Fibroblast of gingiva (primary cell): Measurements from ENCODE around the gene PTPRR.
A peak's percentile ranks its signal among the peaks of the same experiment; 100 is the strongest.

ENCODE experiments used
- DNase-seq: peaks from one replicate; pipeline ENCODE4 v3.0.0-alpha.2; 2011; ENCODE audit warnings: low read depth

Gene PTPRR, protein sequence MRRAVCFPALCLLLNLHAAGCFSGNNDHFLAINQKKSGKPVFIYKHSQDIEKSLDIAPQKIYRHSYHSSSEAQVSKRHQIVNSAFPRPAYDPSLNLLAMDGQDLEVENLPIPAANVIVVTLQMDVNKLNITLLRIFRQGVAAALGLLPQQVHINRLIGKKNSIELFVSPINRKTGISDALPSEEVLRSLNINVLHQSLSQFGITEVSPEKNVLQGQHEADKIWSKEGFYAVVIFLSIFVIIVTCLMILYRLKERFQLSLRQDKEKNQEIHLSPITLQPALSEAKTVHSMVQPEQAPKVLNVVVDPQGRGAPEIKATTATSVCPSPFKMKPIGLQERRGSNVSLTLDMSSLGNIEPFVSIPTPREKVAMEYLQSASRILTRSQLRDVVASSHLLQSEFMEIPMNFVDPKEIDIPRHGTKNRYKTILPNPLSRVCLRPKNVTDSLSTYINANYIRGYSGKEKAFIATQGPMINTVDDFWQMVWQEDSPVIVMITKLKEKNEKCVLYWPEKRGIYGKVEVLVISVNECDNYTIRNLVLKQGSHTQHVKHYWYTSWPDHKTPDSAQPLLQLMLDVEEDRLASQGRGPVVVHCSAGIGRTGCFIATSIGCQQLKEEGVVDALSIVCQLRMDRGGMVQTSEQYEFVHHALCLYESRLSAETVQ

DNA sequence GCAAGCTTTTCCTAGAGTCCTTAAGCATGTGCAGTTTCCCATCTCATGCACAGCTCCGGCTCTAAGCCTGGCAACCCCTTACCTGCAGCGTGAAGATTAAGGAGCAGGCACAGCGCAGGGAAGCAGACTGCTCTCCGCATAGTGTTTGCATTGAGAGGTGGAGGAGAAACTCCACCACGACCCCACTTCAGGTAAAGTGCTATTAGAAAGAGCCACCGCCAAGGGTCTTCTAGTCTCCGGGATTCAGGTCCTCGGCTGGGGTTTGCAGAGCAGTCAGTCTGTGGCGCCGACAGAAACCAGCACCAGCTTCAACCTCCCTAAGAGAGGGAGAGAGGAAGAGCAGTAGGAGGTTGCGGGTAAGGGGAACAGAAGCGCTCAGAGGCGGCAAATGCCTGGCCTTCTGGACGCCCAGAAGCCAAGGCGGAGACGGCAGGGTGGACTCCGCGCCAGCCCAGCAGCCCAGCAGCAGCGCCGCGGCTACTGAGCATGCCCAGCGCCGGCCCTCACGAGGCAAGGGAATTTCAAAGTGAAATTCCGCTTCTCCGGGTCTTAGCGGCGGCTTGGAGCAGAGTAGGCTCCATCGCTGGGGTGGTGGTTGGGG is at the start of gene PTPRR:
TSS of gene PTPRR (minus strand) at position 488 of the 601 bp plus-strand sequence. CDS start at position 140, 348 bp downstream.
- no peak for DNase-seq

DNA sequence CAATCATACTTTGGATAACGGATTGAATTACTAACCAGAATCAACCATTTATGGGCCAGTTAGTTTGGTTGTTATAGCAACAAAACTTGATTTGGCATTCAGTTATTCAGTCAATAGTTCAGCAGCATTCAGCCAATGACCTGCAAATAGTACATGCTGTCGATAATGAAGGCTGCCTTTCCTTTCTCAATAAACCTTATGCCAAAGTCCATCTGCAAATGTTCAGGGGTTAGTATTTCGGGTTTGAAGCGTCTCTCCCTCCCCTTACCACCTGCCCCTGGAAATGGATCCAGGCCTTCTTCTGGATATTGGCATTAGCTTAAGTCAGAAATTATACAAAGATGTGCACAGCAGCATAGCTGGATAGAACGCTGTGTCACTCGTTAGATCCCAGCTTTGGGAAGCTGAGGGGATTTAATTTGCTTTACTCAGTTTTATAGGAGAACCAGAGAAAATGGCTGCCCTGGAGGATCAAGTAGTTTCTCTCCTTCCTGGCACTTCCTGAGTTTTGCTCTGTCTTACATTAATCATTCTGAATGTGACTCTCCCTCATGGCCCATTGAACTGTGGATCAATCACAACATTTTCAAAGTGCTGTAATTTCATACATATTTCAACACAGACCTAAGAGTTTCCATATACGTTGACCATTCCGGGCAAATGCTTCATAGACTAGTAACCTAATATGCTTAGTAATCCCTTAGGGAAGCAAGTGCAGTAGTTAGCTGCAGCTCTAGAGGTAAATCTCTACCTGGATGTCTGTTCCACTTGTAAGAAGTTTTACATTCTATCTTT is 46.7 kb upstream of the PTPRR start:
- DNase-seq = peak; percentile 27

DNA sequence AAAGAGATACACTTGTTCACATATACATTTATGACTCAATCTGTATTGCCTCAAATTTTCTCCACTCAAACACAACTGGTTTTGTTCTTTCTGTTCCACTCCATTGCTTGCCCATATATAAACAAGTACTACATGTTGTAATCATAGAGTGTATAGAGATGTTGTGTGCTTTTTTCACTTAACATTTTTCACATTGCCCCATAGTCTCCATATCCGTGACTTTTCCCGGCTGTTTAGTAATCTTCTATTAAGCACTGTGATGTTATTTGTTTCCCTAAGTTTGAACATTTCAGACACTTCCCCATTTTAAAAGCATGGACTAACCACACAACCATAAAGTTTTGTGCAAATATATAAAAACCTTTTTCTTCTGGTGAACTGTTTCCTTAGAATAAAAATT is 45.5 kb upstream of the PTPRR start:
- DNase-seq = peak; percentile 59

- DNase-seq = no peak
Observed at GRCh38 chr12:70964867-70965510, 44.5 kb upstream of the PTPRR start.

GRCh38 chr12:70963081-70963660 is 42.6 kb upstream of the PTPRR start:
- DNase-seq = no peak

DNA sequence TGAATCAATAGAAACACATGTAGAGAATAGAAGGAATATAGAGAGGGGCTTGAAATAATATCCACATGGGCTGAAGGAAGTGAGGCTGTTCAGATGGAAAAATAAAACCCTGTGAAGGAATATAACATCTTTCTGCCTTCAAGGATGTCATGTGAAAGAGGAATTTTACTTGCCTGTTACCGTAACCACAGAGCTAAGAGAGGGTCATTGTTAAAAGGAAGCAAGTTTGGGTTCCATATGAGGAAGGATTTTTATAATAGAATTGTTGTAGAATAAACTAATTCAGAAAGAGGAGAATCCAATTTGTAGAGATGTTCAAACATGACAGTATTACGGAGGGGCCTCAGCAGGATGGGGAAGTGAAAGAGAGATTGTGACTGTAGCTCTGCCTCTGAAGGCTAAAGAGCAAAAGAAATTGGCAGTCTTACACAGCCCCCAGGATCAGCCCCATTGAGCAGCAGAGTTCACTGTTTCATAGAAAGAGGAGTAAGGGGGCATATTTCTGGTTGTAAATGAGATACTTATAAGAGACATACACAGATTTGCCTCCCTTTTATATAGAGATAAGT is 41.8 kb upstream of the PTPRR start:
- no peak for DNase-seq

DNA sequence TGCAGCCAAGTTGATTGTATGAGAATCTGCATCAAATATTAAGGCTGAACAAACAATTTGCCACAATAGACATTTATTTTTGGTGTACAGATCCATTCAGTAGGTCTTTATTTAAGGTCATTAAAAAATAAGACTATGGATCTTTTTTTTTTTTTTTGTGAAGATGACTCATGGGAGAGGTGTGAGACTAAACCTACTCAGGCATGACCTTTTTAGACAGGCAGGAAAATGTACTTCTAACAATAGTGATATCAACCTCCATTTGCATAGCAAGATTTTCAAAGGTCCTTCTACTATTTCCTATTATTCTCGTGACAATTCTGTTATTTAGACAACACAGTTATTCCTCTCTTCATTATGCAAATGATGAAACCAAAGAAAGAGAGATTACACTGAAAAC is 39.9 kb upstream of the PTPRR start:
- no peak for DNase-seq

DNA sequence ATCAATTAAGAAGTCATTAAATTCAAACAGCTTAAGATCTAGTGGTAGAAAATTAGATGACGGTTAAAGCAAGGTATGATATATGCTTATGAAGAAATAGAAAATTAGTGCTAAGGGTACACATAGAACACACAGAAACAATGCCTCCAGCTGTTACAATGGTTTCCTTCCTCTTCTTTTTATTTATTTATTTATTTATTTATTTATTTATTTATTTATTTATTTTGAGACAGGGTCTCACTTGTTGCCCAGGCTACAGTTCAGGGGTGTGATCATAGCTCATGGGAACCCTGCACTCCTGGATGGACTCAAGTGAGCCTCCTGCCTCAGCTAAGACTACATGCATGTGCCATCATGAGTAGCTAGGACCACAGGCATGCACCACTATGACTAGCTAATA is 34.9 kb upstream of the PTPRR start:
- DNase-seq = no peak

- no peak for DNase-seq
Observed at GRCh38 chr12:70950451-70950850, 29.9 kb upstream of the PTPRR start.

- peak; percentile 85 for DNase-seq
Observed at GRCh38 chr12:70948976-70949336, 28.4 kb upstream of the PTPRR start.

DNA sequence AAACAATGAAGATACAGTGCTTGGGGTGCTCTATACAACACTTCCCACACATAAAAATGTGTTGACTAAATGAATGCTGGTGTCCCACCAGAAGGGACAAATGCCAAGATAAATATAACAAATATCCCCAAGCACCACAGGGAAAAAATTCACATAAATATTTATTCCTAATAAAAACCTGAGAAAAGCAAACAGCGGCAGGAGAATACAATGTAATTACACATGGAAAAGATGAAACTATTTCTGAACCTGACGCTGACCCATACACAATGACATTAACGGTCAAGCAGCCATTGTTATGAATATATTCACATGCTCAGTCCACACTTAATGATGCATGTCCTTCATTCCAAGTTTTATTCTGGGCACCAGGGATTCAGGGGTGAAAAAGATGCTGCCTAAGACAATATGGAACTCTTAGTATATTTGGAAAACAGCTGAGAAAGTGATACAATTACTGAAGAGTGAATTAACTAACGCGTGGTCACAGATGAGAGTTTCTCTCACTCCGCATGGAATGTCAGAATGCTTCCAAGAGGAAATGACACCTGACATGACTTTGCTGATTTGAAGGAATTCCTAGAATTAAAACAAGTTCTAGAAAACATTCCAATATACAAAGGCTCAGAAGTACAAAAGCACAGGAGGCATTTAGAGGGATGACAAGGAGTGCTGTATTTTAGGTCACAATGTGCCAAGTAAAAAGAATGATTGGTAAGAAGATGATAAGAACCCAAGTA is 27.9 kb upstream of the PTPRR start:
- no peak for DNase-seq

- DNase-seq = no peak
Observed at GRCh38 chr12:70936203-70936813, 15.8 kb upstream of the PTPRR start.

DNA sequence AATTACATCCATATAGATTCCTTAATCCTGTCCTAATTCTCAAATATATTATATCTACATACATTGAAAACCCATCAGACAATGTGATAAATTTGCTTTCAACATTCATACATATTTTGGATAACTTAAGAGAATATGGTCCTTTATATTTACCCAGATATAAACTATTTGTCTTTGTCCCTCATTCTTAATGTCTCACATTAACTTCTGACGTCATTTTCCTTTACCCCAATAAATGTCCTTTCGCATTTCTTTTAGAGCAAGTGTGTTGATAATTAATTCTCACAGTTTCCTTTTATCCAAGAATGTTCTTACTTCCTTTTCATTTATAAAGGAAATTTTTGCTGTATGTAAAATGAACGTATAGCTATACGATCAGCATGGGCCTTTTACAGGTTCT is 12.6 kb upstream of the PTPRR start:
- no peak for DNase-seq

DNA sequence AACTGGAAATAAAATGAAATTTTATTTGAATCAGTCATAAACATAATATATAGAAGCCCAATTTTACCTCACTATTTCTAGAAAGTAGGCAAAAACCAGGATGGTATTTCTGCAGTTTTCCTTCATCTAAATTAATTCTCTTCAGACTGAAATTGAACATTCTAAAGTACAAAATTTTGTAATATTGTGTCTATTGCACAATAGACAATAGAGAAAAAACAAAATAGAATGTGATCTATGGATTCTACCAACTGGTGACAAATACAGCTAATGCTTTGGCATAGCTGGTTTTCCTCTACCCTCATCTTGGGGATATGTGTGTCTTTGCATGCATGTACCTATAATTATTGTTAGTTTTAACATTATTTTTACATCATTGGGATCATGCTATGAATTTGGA is 8.5 kb upstream of the PTPRR start:
- DNase-seq = no peak

DNA sequence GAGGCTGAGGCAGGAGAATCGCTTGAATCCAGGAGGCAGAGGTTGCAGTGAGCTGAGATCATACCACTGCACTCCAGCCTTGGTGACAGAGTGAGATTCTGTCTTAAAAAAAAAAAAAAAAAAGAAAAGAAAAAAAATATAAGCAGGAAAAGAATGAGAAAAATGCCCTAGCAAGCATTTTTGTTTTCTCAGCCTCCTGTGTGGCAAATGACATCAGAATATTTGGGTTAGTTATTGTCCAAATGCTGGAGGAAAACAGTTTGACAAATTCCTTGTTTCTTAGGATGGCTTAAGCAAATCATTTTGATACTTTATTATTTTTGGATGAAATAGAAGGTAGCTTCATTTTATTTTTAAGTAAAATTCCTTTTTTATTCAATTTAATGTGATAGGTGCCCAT is 7.5 kb upstream of the PTPRR start:
- peak; percentile 5 for DNase-seq

- no peak for DNase-seq
Observed at GRCh38 chr12:70927356-70927755, 6.8 kb upstream of the PTPRR start.

DNA sequence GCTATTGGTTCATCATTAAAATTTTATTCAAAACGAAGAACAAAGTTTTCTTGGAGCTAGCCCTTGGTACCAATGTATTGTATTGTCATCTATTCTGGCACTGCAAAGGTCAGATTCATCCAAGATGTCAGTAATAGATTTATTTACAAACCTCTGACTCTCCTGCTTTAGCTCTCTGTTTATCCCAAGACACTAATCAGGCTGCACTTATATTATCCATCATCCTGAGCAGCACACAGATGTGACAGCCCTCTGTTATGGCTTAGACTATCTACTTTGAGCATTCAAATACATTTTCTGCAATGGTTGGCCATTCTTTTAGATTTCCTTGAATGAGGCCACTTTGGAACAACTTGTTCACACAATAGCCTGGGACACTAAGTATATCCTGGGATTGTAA is 5.0 kb upstream of the PTPRR start:
- DNase-seq = no peak

DNA sequence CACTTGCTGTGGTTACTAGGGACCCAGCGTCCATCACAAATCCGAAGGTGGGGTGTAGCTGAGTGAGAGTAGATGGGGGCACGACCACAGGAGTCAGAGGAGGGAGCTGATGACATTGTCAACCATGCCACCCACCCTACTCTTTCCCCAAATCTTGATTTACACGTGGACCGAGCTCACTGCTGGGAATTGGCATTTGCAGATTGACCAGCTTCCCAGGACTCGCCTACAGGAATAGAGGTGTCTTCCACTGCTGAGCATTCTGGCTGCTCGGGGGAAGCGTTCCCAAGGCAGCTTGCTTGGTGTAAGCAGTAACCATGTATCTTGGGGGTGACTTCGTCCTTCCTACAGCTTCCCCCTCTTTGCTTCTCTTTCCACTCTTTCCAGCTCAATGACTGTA is 353 bp upstream of the PTPRR start:
- DNase-seq = no peak

DNA sequence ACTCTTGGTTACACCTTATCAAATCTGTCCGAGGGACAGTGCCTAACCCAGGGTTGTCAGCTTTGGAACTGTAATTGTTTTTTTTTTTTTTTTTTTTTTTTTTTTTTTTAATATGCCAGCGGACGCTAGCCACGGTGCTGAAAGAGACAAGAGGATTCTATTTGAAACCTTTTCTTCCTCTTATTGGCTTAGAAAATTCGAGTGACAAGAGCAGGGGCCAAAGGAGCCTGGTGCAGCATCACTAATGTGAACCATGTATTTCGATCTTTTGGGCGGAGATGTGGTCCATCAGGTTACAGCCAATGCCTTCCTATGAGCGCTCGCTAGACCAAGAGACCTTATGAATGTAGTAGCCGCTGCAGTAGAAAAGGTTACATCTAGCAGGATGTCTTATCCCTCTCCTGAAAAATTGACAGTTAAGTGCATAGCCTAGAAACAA is 922 bp downstream of the PTPRR start:
- DNase-seq = peak; percentile 11

DNA sequence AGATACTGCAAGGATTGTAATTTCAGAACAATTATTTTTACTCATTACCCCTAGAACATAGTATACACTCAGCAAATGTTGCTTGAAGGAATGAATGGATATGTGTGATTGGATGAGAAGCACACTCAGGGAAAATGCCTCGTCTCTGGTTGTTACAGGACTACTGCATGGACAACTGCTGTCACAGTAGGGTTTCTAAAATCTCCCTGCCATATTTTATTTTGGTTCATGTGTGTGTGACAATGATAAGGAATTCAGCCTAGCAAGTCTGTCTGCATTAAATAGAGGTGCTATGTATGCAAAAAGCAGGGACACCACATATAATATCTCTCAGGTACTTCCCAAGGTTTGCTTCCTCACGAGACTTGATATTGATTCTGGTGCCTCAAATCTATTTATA is 1.4 kb downstream of the PTPRR start:
- no peak for DNase-seq
